Hematopoietic multipotent progenitor cell (in vitro differentiated cells): ENCODE data around the gene CCL3. TPM values are rescaled to one million over a fixed set of nuclear protein-coding genes. Genes with fewer than 3 reads are reported as not detected.
"Not testable (repeated sequence)": the region's sequence is repeated elsewhere in the genome, so short reads cannot be mapped to it uniquely, and the experiment has no call there.

Source experiments
- DNase-seq, 3 donors: peaks; one replicate each; pipeline ENCODE4 v3.0.0-alpha.2; 2011 to 2015; ENCODE audit warnings: low read depth in 2 of 3, low spot score in 2 of 3
- total RNA-seq: library from RNA; depleted of rRNA; stranded (reverse); fragments of >200 nt; gene quantifications from one replicate; pipeline ENCODE4 v1.2.3, GENCODE V29; 2012

CCL3 gene
- total RNA-seq = 1.6 TPM

DNA sequence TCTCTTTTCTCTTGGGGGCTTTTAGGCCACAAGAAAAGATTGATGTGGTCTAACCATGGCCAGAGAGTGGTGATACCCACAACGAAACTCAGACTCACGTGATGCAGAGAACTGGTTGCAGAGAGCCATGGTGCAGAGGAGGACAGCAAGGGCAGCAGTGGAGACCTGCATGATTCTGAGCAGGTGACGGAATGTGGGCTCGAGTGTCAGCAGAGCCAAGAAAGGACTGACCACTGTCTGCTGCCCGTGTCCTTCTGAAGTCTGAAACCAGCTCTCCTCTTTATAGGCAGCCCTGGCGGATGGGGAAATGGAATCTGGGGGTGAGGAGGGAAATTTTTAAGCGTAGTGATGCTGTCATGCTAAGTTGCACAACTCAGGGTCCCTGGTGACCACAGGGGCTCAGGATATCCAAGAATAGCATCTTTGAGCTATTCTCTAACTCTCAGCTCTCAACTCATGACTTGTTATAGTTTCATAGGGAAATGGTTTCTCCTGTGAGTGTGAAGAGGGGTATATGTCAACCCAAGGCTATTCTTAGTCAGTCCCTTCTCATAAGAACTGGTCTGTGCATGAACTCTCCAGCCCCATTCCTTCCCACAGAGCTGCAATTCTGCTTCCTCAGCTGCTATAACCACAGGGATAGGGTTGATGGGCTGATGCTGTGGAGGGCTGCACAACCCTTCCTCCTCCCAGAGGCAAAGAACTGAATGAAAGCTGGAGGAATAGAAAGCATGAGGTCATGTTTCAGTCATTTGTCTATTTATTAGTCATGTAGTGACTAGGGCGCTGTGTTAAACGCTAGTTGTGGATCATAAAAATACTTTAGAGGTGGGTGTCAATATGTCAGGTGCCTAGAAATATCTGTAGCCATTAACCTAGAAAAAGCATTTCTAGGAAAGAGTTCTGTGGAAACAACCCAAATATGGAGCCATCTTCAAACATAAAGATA, at the start of gene CCL3:
Gene CCL3 (minus strand): TSS at position 256 of the 949 bp plus-strand sequence. CDS start 85 bp downstream, at position 171.
- peak in 2 of 3 donors; percentile 25 to 45 for DNase-seq

DNA sequence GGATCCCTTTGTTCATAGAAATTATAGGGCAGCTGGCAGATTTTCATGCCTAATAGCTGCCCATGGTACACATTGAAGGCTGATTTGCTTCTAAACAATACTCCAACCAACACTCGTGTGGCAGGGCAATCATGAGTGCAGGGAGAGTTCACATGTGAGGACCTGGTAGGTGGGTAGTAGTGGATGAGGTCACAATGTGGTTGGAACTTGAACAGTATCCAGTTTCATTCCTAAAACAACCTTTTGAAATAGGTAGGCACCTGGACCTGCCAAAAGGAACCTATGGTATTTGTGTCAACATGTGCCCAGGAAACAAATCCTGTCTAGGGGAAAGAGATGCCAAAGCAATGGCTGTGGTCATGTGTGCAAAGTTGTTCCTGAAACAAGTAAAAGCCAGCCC, 46.5 kb upstream of the CCL3 start:
- no peak for DNase-seq

- DNase-seq = no peak
Observed at GRCh38 chr17:36136036-36136435, 46.1 kb upstream of the CCL3 start.

- peak in 1 of 3 donors; percentile 11 for DNase-seq
Observed at GRCh38 chr17:36135465-36135864, 45.5 kb upstream of the CCL3 start.

DNA sequence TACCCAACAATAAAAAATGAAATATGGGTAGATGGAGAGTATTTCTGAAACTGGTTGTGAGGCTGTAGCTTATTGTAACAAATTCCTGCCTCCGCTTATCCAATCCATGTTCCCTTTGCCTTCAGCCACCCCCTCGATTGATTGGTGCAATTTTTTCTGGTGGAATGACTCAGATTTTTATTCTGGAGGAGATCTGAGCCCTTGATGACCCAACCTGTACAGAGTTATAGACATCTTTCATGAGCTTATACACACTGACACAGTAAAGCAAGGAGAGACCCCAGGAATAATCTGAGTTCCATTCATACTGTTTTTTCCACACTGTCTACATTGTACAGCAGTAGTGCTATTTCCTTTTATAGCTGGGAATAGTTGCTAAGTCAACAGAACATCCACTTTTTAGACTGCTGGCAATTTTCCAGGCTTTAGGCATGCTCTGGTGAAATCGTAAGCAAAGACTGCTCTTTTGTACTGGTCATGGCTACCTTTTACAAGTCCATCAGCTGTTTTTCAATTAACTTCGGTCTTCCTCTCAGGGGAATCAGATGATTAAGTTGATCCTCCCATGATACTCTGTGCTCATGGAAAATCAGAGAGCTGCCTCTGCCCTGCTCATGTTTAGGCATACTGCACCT, 43.8 kb upstream of the CCL3 start:
- no peak for DNase-seq

GRCh38 chr17:36132421-36132831, 42.5 kb upstream of the CCL3 start:
- no peak for DNase-seq

- no peak for DNase-seq
Observed at GRCh38 chr17:36131931-36132330, 42.0 kb upstream of the CCL3 start.

DNA sequence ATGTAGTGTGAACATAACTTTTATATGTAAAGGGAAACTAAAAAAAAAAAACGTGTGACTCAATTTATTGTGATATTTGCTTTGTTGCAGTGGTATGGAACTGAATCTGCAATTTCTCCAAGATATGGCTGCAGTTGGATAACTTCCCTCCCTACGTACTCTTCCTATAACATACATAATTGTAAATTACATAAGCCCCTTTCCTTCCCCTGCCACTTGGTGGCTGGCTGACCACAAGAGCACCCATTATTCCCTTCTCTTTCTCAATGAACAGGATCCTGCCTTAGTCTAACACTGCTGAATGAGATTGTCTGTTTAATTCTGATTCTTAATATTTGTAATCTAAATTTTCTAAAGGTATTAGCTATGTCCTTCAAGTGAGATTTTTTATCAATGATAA, 41.5 kb upstream of the CCL3 start:
- DNase-seq = peak in 1 of 3 donors; percentile 24

DNA sequence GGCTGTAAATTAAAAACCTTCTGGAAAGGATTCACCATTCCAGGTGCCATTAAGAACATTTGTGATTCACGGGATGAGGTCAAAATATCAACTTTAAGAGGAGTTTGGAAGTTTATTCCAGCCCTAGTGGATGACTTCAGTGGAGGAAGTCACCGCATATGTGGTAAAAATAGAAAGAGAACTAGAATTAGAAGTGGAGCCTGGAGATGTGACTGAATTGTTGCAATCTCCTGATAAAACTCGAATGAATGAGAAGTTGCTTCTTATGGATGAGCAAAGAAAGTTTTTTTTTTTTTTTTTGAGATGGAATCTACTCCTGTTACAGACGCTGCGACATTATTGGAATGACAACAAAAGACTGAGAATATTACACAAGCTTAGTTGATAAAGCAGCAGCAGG, 40.4 kb upstream of the CCL3 start:
- no peak for DNase-seq

DNA sequence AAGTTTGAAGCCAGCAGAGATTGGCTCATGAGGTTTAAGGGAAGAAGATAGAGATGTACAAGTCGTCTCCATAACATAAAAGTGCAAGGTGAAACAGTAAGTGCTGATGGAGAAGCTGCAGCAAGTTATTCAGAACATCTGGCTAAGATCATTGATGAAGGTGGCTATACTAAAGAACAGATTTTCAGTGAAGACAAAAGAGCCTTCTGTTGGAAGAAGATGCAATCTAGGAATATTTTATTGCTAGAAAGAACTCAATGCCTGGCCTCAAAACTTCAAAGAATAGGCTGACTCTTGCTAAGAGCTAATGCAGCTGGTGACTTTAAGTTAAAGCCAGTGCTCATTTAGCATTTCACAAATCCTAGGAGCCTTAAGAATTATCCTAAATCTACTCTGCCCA, 39.7 kb upstream of the CCL3 start:
- no peak for DNase-seq

DNA sequence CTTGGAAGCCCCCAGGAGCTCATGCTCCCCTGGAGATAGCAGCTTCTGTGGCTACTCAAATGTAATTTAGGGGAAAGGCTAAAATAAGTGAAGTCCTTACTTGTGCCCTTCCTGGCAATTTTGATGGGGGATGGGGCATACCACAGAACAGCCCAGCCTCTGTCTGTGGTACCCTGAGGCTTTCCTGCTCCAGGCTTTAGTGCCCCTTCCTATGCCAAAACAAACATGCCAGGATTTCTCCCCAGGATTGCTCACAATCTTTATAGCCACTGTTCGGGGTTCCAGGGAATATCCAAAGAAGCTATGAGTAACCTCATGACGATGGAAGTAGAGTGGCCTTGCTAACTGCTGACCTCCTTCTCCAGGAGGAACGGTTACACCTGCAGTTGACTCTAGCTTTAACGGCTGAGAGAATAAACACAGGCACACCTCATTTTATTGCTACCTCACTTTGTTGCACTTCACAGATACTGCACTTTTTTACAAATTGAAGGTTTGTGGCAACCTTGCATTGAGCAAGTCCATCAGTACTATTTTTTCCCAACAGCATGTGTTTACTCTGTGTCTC, 38.6 kb upstream of the CCL3 start:
- no peak for DNase-seq

- DNase-seq = no peak
Observed at GRCh38 chr17:36127911-36128310, 38.0 kb upstream of the CCL3 start.

DNA sequence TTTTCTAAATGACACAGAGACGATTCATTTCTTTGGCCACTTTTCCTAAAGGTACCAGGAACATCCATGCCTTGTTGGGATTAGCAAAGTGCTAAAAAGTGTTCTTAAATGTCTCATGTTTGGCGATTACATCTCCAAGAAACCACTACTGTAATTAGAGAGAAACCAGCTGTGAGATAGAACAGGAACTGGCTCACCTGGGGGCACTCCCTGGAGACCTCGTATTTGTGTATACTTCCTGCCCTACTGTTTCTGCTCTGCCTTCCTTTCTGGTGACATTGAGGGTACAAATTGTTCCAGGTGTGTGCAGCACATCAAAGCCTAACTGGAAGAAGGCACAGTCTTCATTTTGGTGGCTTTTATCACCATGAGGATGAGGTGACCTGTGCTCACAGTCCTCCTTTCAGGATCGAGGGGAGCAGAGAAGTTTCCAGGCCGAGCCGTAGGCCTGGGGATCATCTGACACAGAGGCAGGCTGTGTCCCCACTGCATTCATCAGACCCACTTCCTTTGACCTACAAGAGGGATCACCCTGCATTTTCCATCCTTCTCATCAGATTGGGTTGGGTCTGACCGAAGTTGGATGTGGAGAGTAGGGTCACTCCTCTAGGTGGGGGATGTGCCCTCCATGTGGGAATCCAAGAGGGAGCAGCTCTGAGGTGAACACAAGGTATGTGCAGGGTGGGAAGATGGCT, 37.4 kb upstream of the CCL3 start:
- no peak for DNase-seq

GRCh38 chr17:36124879-36125824, 35.2 kb upstream of the CCL3 start:
- no peak for DNase-seq

DNA sequence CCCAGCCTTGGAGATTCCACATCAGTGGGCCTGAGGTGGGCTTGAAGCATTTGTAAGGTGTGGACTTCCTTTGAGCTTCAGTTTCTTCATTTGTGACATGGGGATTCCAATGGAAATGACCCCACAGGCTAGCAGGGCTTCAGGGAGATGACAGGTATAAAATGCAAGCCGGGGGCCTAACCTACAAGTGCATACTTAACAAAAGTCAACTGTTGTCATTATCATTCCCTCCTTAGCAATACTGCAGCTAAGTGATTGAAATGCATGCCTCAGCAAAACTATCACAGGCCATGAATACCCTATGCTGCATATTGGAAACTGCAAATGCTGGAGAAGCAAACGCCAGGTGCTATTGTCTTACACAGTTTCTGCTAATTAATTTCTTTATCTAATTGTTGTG, 33.5 kb upstream of the CCL3 start:
- no peak for DNase-seq

- not testable (repeated sequence) for DNase-seq
Observed at GRCh38 chr17:36121099-36121498, 31.2 kb upstream of the CCL3 start.

DNA sequence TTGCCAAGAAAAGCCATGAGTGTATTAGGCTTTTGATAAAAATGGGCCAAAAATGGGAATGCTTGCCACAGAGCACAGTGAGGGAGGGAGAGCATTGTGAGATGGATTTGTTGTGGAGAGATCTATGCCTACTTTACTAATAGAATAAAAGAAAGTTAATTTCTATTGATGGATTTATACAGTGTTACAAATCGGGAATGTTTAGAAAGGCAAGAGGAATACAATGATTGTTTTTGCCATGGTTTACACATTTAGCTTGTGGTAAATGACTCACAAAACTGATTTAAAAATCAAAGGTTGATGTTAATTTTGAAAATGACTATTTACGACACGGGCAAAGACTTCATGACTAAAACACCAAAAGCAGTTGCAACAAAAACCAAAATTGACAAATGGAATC, 30.3 kb upstream of the CCL3 start:
- DNase-seq = no peak

DNA sequence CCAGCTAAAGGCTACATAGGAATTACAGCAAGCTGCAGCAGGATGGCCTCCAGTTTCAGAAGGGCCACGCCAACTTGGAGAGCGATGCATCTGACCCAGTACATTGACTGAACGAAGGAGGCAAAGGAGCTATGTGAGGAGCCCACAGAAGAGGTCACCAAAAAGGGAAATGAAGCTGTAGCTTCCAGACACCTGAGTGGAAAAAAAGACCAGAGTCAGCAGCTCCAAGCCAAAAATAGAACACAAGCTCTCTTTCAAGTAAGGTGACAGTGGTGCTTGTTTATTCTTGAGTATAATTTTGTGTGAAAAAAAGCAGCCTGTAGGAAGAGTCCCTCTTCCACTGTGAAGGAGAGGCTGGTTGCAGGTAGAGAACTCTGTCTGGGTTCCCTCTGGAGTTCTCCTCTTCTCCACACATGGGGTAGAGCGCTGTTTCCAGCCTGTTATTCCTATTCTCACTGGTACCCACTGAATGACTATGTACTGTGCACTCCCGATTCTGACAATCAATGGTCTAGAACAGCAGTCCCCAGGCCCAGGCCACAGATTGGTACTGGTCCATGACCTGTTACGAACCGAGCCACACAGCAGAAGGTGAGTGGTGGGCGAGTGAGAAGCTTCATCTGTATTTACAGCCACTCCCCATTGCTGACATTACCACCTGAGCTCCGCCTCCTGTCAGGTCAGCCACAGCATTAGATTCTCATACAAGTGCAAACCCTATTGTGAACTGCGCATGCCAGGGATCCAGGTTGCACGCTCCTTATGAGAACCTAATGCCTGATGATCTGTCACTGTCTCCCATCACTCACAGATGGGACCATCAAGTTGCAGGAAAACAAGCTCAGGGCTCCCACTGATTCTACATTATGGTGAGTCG, 28.8 kb upstream of the CCL3 start:
- no peak for DNase-seq
